NCI-H446 treated with DMSO at 0.1 percent for 48 hours (cell line): ENCODE results near the gene TES.
A peak's percentile ranks its signal among the peaks of the same experiment; 100 is the strongest.
"Not testable (repeated sequence)": the region's sequence is repeated elsewhere in the genome, so short reads cannot be mapped to it uniquely, and the experiment has no call there.

ENCODE experiments used
- DNase-seq: peaks from one replicate; lab custom pipeline; 2025; lab: John Stamatoyannopoulos, UW

TES gene

GRCh38 chr7:116223588-116223987, 13.2 kb downstream of the TES start:
- DNase-seq = no peak

GRCh38 chr7:116224492-116225098, 14.3 kb downstream of the TES start:
- DNase-seq = no peak

- DNase-seq = no peak
Measured at GRCh38 chr7:116225860-116226259, 15.5 kb downstream of the TES start.

GRCh38 chr7:116226664-116227063, 16.3 kb downstream of the TES start:
- DNase-seq = no peak

- no peak for DNase-seq
Measured at GRCh38 chr7:116227678-116228239, 17.4 kb downstream of the TES start.

GRCh38 chr7:116228241-116228640, 17.9 kb downstream of the TES start:
- no peak for DNase-seq

- no peak for DNase-seq
Measured at GRCh38 chr7:116229366-116229765, 19.0 kb downstream of the TES start.

- no peak for DNase-seq
Measured at GRCh38 chr7:116230191-116231005, 20.1 kb downstream of the TES start.

GRCh38 chr7:116231543-116231942, 21.2 kb downstream of the TES start:
- DNase-seq = no peak

- no peak for DNase-seq
Measured at GRCh38 chr7:116231949-116232348, 21.6 kb downstream of the TES start.

- DNase-seq = no peak
Measured at GRCh38 chr7:116232350-116232749, 22.0 kb downstream of the TES start.

- no peak for DNase-seq
Measured at GRCh38 chr7:116232920-116233319, 22.6 kb downstream of the TES start.

GRCh38 chr7:116234517-116235200, 24.3 kb downstream of the TES start:
- no peak for DNase-seq

GRCh38 chr7:116235380-116235779, 25.0 kb downstream of the TES start:
- DNase-seq = no peak

GRCh38 chr7:116236020-116236630, 25.8 kb downstream of the TES start:
- DNase-seq = peak; percentile 6

- DNase-seq = no peak
Measured at GRCh38 chr7:116239020-116239419, 28.7 kb downstream of the TES start.

GRCh38 chr7:116239434-116239833, 29.1 kb downstream of the TES start:
- no peak for DNase-seq

GRCh38 chr7:116240024-116240668, 29.8 kb downstream of the TES start:
- DNase-seq = no peak

GRCh38 chr7:116241291-116241690, 31.0 kb downstream of the TES start:
- no peak for DNase-seq

- no peak for DNase-seq
Measured at GRCh38 chr7:116242178-116242577, 31.8 kb downstream of the TES start.

- DNase-seq = no peak
Measured at GRCh38 chr7:116242759-116243158, 32.4 kb downstream of the TES start.

- DNase-seq = not testable (repeated sequence)
Measured at GRCh38 chr7:116244803-116245202, 34.5 kb downstream of the TES start.
